Measurements from ENCODE around the gene AMZ1.
A peak's percentile ranks its signal among the peaks of the same experiment; 100 is the strongest.
"Not testable (repeated sequence)": the region's sequence is repeated elsewhere in the genome, so short reads cannot be mapped to it uniquely, and the experiment has no call there.

The AMZ1 gene

DNA sequence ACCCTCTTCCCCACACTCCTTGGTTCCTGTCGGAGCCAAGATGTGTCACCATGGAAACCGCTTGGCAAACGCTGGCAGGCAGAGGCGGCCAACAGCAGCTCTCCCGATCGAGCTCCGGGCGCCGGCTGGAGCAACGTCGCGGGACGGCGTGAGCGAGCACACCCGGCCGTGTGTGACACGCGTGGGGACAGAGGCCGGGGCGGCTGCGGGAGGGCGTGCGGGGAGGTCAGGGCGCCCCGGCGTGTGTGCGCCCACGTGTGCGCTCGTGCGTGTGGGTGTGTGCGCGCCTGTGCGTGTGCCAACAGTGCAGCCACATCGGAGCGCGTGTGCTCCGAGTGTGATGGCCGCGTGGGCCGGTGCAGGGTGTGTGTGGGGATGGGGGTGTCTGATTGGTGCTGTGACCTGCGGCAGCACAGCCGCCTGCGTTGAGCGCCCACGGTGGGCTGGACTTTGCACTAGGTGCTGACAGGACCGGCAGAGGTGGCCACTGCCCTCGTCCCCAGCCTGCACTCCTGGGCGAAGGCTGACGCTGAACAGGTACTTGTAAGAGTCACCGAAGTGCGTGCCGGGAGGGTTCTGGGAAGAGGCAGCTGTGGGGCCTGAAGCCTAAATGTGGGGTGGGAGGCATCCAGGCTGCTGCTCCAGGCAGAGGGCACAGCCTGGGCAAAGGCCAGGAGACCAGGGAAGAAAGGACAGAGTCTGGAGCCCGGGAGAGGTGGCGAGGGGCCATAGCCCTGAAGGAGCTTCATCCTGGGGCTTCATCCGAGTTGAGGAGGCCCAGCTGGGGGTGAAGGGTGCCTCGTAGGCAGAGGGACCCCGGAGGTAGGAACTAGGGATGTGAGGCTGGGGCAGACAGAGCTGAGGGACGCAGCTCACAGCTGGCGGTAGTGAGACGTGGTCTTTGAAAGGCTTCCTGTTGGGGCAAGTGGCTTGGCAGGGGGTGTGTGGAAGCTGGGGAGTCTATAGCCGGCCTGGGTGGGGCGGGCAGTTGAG, 8.6 kb upstream of the AMZ1 start:
- H3K4me3 ChIP-seq (ENCODE audit: low read depth in 1 of 5, low read length in 5 of 5); H3K27ac ChIP-seq (ENCODE audit: low read depth, low read length); H3K4me1 ChIP-seq (ENCODE audit: control insufficient read depth in 5 of 5, insufficient read depth in 5 of 5, low read length in 5 of 5); H3K9ac ChIP-seq (ENCODE audit: low read length in 5 of 5); H3K9me3 ChIP-seq (ENCODE audit: control insufficient read depth in 5 of 5, low read length in 5 of 5); H3K36me3 ChIP-seq (ENCODE audit: control insufficient read depth in 5 of 5, insufficient read depth in 5 of 5, low read length in 5 of 5); H3K27me3 ChIP-seq (ENCODE audit: control insufficient read depth in 5 of 5, insufficient read depth in 4 of 5, low read length in 5 of 5): not testable (repeated sequence)

DNA sequence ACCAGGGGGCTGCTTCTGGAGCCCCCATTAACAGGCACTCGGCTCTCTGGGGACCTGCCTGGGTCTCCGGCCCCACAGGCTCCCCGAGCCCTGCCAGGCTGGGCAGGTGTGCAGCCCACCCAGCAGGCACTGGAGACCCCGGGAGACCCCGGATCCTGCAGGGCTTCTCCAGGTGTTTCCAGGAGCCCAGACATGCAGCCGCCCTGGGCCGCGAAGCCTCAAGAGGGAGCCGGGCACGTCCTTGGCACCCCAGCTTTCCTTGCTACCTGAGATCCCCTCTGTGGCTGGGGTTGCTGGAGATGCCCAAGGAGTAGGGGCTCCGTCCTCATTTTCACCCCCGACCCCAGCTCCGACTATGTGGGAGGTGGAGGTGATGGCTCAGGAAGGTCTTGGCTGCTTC, 7.7 kb upstream of the AMZ1 start:
- no peaks in the 10 kb centered on the region for H3K36me3 ChIP-seq (ENCODE audit: control insufficient read depth in 5 of 5, insufficient read depth in 5 of 5, low read length in 5 of 5)
- peaks cover 2 to 9% (median 6%) of the 10 kb centered on the region in 5 donors for H3K27me3 ChIP-seq (ENCODE audit: control insufficient read depth in 5 of 5, insufficient read depth in 4 of 5, low read length in 5 of 5)
- H3K4me1 ChIP-seq (ENCODE audit: control insufficient read depth in 5 of 5, insufficient read depth in 5 of 5, low read length in 5 of 5): peaks cover 0 to 3% (median 2%) of the 10 kb centered on the region in 5 donors
- H3K27ac ChIP-seq (ENCODE audit: low read depth, low read length): no peak overlapping the region
- H3K9me3 ChIP-seq (ENCODE audit: control insufficient read depth in 5 of 5, low read length in 5 of 5): peaks cover 0 to 4% (median 0%) of the 10 kb centered on the region in 5 donors
- no peak overlapping the region for H3K9ac ChIP-seq (ENCODE audit: low read length in 5 of 5)
- H3K4me3 ChIP-seq (ENCODE audit: low read depth in 1 of 5, low read length in 5 of 5): no peak overlapping the region

DNA sequence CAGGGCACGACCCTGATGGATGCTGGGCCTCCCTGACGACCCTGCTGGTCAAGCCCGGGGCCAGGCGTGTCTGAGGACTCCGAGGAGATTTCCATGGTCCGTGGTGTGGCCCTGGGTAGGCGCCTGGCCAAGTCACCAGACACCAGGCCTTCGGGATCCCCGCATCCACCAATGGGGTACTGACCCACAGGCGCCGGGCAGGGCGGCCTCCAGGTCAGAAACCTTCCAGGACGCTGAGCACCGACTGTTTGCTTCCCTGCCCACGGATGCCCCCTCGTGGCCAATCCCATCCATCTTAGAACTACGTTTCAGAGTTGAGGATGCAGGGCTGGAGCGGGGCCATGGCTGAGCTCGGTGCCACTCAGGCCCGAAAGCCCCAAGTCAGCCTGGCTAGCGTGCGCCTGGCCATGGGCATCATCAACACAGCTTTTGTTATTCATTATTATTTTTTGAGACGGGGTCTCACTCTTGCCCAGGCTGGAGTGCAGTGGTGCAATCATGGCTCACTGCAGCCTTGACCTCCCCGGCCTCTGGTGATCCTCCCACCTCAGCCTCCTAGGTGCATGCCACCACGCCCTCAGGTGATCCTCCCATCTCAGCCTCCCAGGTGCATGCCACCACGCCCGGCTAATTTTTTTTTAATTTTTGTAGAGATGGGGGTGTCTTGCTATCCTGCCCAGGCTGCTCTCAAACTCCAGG, 7.1 kb upstream of the AMZ1 start:
- Histone ChIP-seq H3K9ac (ENCODE audit: low read length in 5 of 5) (no peak overlapping the region), H3K36me3 (ENCODE audit: control insufficient read depth in 5 of 5, insufficient read depth in 5 of 5, low read length in 5 of 5) (no peaks in the 10 kb centered on the region), H3K4me1 (ENCODE audit: control insufficient read depth in 5 of 5, insufficient read depth in 5 of 5, low read length in 5 of 5) (peaks cover 0 to 3% (median 2%) of the 10 kb centered on the region in 5 donors), H3K27me3 (ENCODE audit: control insufficient read depth in 5 of 5, insufficient read depth in 4 of 5, low read length in 5 of 5) (peaks cover 4 to 10% (median 7%) of the 10 kb centered on the region in 5 donors), H3K4me3 (ENCODE audit: low read depth in 1 of 5, low read length in 5 of 5) (no peak overlapping the region), H3K9me3 (ENCODE audit: control insufficient read depth in 5 of 5, low read length in 5 of 5) (no peaks in the 10 kb centered on the region), H3K27ac (ENCODE audit: low read depth, low read length) (no peak overlapping the region)

DNA sequence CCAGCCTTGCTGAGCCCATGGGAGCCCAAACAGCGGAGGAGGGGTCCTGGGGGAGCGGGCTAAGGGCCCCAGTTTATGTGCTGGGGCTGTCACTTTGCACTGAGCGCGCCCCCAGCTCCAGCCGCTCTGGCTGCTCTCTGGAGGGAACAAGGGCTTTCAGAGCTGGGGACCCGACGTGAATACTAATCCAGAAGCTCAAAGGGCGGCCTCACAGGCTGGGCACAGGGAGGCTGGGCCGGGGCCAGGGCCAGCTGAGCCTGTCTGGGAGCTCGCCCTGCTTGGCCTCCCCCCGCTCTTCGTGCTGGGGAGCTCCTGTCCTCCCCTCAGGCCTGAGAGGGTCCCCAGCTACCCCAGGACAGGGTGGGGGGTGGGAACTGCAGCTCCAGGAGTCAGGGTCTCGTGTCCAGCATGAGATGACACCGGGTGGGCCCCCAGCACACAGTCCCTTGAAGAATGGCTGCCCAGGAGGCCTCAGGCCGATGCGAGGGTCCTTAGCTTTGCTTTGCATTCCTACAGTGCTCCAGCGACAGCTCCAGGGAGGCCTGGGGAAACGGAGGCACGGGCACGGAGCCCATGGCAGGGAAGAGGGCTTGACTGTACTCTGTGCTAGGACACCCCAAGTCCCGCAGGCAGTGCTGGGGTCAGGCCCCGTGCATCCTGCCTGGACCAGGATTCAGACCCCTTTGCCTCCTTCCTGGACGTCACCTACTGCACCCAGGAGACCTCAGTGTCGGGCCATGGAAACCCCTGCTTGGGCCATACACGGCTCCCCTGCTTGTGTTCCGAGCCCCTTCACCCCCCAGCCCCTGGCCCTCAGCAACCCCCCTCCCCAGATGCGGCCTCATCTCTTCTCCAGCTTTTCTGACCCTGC, 5.8 kb upstream of the AMZ1 start:
- Histone ChIP-seq H3K4me3 (ENCODE audit: low read depth in 1 of 5, low read length in 5 of 5) (no peak overlapping the region), H3K27me3 (ENCODE audit: control insufficient read depth in 5 of 5, insufficient read depth in 4 of 5, low read length in 5 of 5) (peaks cover 7 to 17% (median 14%) of the 10 kb centered on the region in 5 donors)

DNA sequence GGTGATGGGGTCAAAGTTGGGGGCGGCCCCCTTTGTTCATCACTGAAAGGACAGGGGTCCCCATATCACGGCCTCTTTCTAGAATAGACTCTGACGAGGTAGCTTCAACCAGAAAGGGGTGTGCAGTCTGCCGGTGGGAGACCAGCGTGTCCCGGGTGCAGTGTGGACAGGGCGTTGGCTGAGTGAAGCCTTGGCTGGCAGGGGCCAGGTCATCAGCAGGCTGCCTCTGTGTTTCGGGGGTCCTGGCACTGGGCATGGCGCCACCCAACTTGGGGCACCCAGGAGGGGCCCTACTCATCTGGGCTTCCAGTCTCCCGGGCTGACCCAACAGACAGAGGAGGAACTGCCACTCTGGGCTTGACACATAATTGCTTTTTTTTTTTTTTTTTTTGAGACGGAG, 3.5 kb upstream of the AMZ1 start:
- Histone ChIP-seq H3K27me3 (ENCODE audit: control insufficient read depth in 5 of 5, insufficient read depth in 4 of 5, low read length in 5 of 5) (peaks cover 27 to 38% (median 28%) of the 10 kb centered on the region in 5 donors), H3K4me1 (ENCODE audit: control insufficient read depth in 5 of 5, insufficient read depth in 5 of 5, low read length in 5 of 5) (peaks cover 0 to 23% (median 21%) of the 10 kb centered on the region in 5 donors), H3K4me3 (ENCODE audit: low read depth in 1 of 5, low read length in 5 of 5) (no peak overlapping the region), H3K9ac (ENCODE audit: low read length in 5 of 5) (no peak overlapping the region), H3K9me3 (ENCODE audit: control insufficient read depth in 5 of 5, low read length in 5 of 5) (no peaks in the 10 kb centered on the region), H3K36me3 (ENCODE audit: control insufficient read depth in 5 of 5, insufficient read depth in 5 of 5, low read length in 5 of 5) (no peaks in the 10 kb centered on the region), H3K27ac (ENCODE audit: low read depth, low read length) (no peak overlapping the region)

More for the DNA sequence above, 5.8 kb upstream of the AMZ1 start:
- Histone ChIP-seq H3K36me3 (ENCODE audit: control insufficient read depth in 5 of 5, insufficient read depth in 5 of 5, low read length in 5 of 5) (no peaks in the 10 kb centered on the region), H3K9me3 (ENCODE audit: control insufficient read depth in 5 of 5, low read length in 5 of 5) (no peaks in the 10 kb centered on the region), H3K4me1 (ENCODE audit: control insufficient read depth in 5 of 5, insufficient read depth in 5 of 5, low read length in 5 of 5) (peaks cover 0 to 3% (median 2%) of the 10 kb centered on the region in 5 donors), H3K27ac (ENCODE audit: low read depth, low read length) (no peak overlapping the region), H3K9ac (ENCODE audit: low read length in 5 of 5) (no peak overlapping the region)

DNA sequence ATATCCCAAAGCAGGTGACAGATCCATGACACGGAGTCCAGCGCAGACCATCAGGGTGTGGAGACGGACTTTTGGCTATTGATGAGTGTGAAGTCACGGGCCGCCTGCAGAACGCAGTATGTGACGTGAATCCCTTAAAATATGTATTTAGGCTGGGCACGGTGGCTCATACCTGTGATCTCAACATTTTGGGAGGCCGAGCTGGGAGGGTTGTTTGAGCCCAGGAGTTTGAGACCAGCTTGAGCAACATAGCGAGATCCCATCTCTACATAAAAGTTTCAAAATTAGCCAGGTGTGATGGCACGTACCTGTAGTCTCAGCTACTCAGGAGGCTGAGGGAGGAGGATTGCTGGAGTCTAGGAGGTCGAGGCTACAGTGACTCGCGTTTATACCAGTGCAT, 1.9 kb upstream of the AMZ1 start:
- no peak overlapping the region for H3K9ac ChIP-seq (ENCODE audit: low read length in 5 of 5)
- no peaks in the 10 kb centered on the region for H3K9me3 ChIP-seq (ENCODE audit: control insufficient read depth in 5 of 5, low read length in 5 of 5)
- H3K27ac ChIP-seq (ENCODE audit: low read depth, low read length): no peak overlapping the region
- H3K4me3 ChIP-seq (ENCODE audit: low read depth in 1 of 5, low read length in 5 of 5): no peak overlapping the region
- peaks cover 0 to 30% (median 24%) of the 10 kb centered on the region in 5 donors for H3K4me1 ChIP-seq (ENCODE audit: control insufficient read depth in 5 of 5, insufficient read depth in 5 of 5, low read length in 5 of 5)
- H3K27me3 ChIP-seq (ENCODE audit: control insufficient read depth in 5 of 5, insufficient read depth in 4 of 5, low read length in 5 of 5): peaks cover 29 to 36% (median 33%) of the 10 kb centered on the region in 5 donors
- no peaks in the 10 kb centered on the region for H3K36me3 ChIP-seq (ENCODE audit: control insufficient read depth in 5 of 5, insufficient read depth in 5 of 5, low read length in 5 of 5)

DNA sequence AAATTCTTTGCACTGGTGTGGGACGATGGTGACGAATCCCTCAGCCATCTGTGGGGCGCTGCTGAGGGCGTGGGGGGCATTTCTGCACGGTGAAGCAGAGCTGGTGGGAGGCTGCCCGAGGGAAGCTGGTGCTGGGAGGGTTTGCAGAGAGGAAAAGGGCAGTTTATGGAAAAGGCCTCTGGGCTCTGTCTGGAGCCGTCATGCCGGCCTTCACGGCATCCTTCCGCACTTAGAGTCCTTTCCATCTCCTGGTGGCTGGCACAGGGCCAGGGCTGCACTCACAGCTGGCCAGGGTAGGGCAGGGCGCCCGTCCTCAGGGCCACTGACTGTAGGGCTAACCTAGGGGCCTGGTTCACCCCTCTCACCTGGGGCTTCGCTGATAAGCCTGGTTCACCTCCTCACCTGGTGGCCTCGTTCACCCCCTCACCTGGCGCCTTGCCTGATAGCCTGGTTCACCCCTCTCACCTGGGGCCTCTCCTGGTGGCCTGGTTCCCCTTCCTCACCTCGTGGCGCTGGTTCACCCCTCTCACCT, 598 bp upstream of the AMZ1 start:
- Histone ChIP-seq H3K27me3 (ENCODE audit: control insufficient read depth in 5 of 5, insufficient read depth in 4 of 5, low read length in 5 of 5) (peaks cover 27 to 36% (median 33%) of the 10 kb centered on the region in 5 donors), H3K27ac (ENCODE audit: low read depth, low read length) (no peak overlapping the region), H3K9me3 (ENCODE audit: control insufficient read depth in 5 of 5, low read length in 5 of 5) (no peaks in the 10 kb centered on the region), H3K9ac (ENCODE audit: low read length in 5 of 5) (no peak overlapping the region), H3K36me3 (ENCODE audit: control insufficient read depth in 5 of 5, insufficient read depth in 5 of 5, low read length in 5 of 5) (no peaks in the 10 kb centered on the region), H3K4me1 (ENCODE audit: control insufficient read depth in 5 of 5, insufficient read depth in 5 of 5, low read length in 5 of 5) (peaks cover 0 to 30% (median 24%) of the 10 kb centered on the region in 5 donors), H3K4me3 (ENCODE audit: low read depth in 1 of 5, low read length in 5 of 5) (no peak overlapping the region)

DNA sequence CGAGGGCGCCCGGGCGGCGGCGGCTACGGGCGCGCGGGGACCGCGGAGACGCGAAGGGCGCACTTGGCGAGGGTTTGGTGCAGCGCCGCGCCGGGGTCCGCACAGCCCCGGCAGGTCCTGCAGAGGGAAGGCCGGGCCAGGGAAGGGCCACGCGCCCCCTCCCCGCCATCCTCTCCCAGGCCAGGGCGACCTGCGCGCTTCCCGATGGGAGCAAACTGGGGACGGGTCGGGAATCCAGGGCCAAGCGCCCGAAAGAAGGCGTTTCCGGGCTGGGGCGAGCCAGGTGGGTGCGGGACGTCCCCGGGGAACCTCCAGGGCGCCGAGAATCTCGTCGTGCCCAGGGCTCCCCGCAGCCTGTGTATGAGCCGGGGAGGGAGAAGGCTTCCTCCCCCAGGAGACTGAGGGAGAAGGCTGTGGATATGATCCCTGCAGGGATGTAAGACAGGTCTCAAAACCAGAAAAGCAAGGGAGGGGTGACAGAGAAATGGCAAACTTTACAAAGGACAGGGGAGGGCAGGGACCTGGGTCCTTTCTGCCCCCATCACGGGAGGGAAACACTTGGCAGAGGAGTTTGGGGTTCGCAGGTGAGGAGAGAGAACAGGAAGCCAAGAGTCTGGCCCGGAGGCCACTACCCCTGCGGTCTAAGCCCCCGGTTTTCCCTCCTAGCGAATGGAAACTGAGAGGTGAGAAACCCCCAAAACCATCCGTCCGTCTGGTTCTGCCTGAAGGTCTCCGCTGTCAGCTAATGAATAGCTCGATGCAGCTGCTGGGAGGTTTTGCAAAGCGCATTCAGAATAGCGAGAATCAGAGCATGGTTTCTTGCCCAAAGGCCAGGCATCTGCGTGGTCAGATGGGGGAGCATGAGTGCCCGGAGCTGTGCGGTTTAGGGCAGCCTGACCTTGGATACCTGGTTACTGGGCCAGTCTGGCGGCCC, 674 bp downstream of the AMZ1 start:
- H3K9me3 ChIP-seq (ENCODE audit: control insufficient read depth in 5 of 5, low read length in 5 of 5): no peaks in the 10 kb centered on the region
- peaks cover 27 to 36% (median 32%) of the 10 kb centered on the region in 5 donors for H3K27me3 ChIP-seq (ENCODE audit: control insufficient read depth in 5 of 5, insufficient read depth in 4 of 5, low read length in 5 of 5)
- H3K27ac ChIP-seq (ENCODE audit: low read depth, low read length): no peak overlapping the region
- peak overlapping the region in 1 of 5 donors; percentile 30 for H3K4me3 ChIP-seq (ENCODE audit: low read depth in 1 of 5, low read length in 5 of 5)
- H3K4me1 ChIP-seq (ENCODE audit: control insufficient read depth in 5 of 5, insufficient read depth in 5 of 5, low read length in 5 of 5): peaks cover 0 to 30% (median 29%) of the 10 kb centered on the region in 5 donors
- H3K36me3 ChIP-seq (ENCODE audit: control insufficient read depth in 5 of 5, insufficient read depth in 5 of 5, low read length in 5 of 5): no peaks in the 10 kb centered on the region
- H3K9ac ChIP-seq (ENCODE audit: low read length in 5 of 5): no peak overlapping the region
